Measurements from ENCODE around the gene BOD1L1. TPM values are rescaled to one million over a fixed set of nuclear protein-coding genes. Genes with fewer than 3 reads are reported as not detected.

BOD1L1 gene
- total and polyA plus RNA-seq, 7 donors: 6.0 to 19.3 (median 13.7) TPM

DNA sequence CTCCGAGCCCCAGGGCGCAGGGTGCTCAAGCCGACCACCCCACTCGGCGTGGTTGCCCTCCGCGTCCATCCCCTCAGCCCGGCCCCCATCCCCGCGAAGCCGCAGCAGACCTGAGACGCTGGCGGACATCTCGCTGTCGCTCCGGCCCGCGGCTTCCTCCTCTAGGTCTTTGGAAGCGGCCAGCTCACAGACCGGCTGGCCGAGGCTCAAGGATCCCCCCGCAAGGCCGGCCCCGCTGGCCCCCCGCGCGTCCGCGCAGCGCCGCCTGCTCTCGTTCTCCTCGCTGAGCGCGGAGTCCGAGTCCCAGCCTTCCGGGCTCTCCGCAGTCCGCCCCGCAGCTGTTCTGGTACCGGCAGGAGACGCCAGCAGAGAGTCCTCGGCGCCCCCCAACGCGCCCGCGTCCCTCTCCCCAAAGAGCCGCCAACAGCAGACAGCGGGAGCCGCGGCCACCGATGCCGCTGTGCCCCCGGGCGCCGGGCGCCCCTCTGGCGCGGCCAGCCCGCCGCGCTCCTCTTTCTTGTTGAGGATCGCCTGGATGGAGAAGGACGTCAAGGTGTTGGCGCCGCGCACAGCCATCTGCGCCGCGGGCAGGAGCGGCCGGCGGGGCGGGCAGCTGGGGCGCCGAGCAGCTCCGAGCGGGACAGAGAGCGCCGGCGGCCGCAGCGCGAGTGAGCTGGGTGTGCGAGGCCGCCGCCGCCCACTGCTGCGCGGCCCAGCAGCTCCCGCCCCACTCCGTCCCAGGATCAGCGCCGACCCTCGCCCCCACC, 83.5 kb downstream of the BOD1L1 start, which contains the start of gene NKX3-2:
Gene NKX3-2, minus strand, starts transcription at position 670 of the 767 bp plus-strand sequence. Its CDS starts 94 bp downstream, at position 576.
- H3K9me3 ChIP-seq: no peaks in the 10 kb centered on the region
- intact Hi-C loops (cut with DNase I): no loop called here
- peak in 2 of 4 donors; percentile 35 to 48 for ATAC-seq
- TF ChIP-seq, protein P1, sequence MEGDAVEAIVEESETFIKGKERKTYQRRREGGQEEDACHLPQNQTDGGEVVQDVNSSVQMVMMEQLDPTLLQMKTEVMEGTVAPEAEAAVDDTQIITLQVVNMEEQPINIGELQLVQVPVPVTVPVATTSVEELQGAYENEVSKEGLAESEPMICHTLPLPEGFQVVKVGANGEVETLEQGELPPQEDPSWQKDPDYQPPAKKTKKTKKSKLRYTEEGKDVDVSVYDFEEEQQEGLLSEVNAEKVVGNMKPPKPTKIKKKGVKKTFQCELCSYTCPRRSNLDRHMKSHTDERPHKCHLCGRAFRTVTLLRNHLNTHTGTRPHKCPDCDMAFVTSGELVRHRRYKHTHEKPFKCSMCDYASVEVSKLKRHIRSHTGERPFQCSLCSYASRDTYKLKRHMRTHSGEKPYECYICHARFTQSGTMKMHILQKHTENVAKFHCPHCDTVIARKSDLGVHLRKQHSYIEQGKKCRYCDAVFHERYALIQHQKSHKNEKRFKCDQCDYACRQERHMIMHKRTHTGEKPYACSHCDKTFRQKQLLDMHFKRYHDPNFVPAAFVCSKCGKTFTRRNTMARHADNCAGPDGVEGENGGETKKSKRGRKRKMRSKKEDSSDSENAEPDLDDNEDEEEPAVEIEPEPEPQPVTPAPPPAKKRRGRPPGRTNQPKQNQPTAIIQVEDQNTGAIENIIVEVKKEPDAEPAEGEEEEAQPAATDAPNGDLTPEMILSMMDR (IDR thresholded peaks at IDR 0.05): no peak
- H3K27ac ChIP-seq: no peak within 1 kb of the TSS
- WGBS, 3 donors: 1 to 2% (median 2%) methylated on average over 48 to 96 of the region's 96 CpGs
- peaks cover 10% of the 10 kb centered on the region for H3K4me1 ChIP-seq
- peak within 1 kb of the TSS; percentile 68 for H3K4me3 ChIP-seq
- DNase-seq: no peak
- H3K36me3 ChIP-seq (ENCODE audit: insufficient read depth in 1 of 2, low read depth in 1 of 2): no peaks in the 10 kb centered on the region
- peaks cover 0 to 100% (median 63%) of the 10 kb centered on the region in 3 donors for H3K27me3 ChIP-seq (ENCODE audit: insufficient read depth in 3 of 3, low read length in 2 of 3)

DNA sequence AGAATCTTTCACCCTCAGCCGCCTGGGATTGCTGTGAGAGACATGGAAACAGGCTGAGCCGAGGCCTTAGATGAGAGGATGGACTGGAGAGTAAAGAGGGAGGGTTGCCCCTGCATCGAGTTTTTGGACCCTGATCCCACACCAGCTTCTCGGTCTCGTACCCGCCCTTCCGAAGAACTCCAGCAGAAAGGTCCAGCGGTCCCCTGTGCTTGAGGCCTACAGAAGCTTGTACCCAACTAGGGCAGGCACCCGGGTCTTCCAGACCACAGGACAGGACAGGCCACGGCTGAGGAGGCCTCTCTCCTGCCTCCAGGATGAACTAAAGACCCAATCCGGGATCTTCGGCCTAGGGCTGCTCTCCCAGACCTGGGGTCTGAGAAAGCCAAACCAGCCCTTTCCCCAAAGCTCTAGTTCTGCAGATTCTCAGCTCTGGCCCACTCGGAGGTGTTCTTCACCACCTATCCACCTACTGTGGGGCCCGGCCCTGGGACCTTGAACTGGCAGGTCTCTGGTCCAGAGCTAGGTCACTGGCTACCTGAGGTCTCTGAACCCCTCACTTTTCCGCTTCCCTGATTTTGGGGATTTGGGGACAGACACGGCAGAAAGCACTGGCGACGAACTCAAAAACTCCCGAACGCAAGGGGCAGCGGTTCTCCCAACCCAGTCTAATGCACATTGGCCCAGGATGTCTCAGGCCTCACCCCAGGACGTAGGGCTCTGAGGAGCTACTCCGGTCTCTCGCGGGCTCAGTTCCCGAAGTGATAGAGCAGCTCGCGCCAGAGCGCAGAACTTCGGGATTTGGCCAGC, 84.3 kb downstream of the BOD1L1 start:
- intact Hi-C loops (cut with DNase I): no loop called here
- Histone ChIP-seq H3K4me1 (peaks cover 6% of the 10 kb centered on the region), H3K36me3 (ENCODE audit: insufficient read depth in 1 of 2, low read depth in 1 of 2) (no peaks in the 10 kb centered on the region), H3K4me3 (peak overlapping the region; percentile 68), H3K9me3 (no peaks in the 10 kb centered on the region), H3K27me3 (ENCODE audit: insufficient read depth in 3 of 3, low read length in 2 of 3) (peaks cover 0 to 100% (median 69%) of the 10 kb centered on the region in 3 donors), H3K27ac (no peak overlapping the region)
- ATAC-seq: no peak
- no peak for DNase-seq
- TF ChIP-seq, protein P1 (IDR thresholded peaks at IDR 0.05): no peak
- 38 to 50% (median 47%) methylated on average over 28 to 30 of the region's 30 CpGs for WGBS, 3 donors

DNA sequence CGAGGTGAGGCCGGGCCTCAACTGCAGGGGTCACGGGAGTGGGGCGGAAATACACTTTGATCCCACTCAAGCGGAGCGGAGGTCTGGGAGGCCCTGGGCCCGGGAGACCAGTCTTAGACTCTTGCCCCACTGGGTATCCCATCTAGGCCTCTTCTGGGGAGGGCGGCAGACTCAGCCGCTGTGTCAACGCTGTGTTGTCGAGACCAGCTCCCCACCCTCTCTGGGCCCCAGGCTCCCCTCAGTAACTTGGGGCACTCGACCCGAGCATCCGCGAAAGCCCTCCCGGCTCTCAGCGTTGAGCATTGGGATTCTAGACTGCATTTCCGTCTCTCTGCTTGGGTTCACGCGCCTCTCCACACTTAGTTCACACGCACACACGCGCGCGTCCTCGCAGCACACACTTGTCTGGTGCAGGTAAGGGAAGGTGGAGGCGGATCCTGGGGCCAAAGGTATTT, 84.9 kb downstream of the BOD1L1 start:
- intact Hi-C loops (cut with DNase I): no loop called here
- H3K4me3 ChIP-seq: peak overlapping the region; percentile 46

GRCh38 chr4:13541720-13542576, 85.6 kb downstream of the BOD1L1 start:
- Histone ChIP-seq H3K36me3 (ENCODE audit: insufficient read depth in 1 of 2, low read depth in 1 of 2) (no peaks in the 10 kb centered on the region), H3K27ac (no peak overlapping the region), H3K9me3 (no peaks in the 10 kb centered on the region), H3K4me3 (peak overlapping the region; percentile 46), H3K27me3 (ENCODE audit: insufficient read depth in 3 of 3, low read length in 2 of 3) (peaks cover 0 to 100% (median 71%) of the 10 kb centered on the region in 3 donors), H3K4me1 (peaks cover 2% of the 10 kb centered on the region)
- ATAC-seq (peak in 2 of 4 donors; percentile 28 to 48), DNase-seq (no peak)
- WGBS, 3 donors: 2 to 4% (median 4%) methylated on average over 54 to 79 of the region's 79 CpGs
- intact Hi-C loops (cut with DNase I): no loop called here
- TF ChIP-seq, protein P1 (IDR thresholded peaks at IDR 0.05): peak; percentile 22

More for the DNA sequence above, 84.9 kb downstream of the BOD1L1 start:
- TF ChIP-seq, protein P1 (IDR thresholded peaks at IDR 0.05): no peak
- Histone ChIP-seq H3K36me3 (ENCODE audit: insufficient read depth in 1 of 2, low read depth in 1 of 2) (no peaks in the 10 kb centered on the region), H3K27me3 (ENCODE audit: insufficient read depth in 3 of 3, low read length in 2 of 3) (peaks cover 0 to 100% (median 71%) of the 10 kb centered on the region in 3 donors), H3K4me1 (peaks cover 6% of the 10 kb centered on the region), H3K9me3 (no peaks in the 10 kb centered on the region), H3K27ac (no peak overlapping the region)
- DNase-seq (no peak), ATAC-seq (no peak)
- 34 to 46% (median 46%) methylated on average over 26 to 27 of the region's 27 CpGs for WGBS, 3 donors

Measured in psoas muscle (tissue), 8 donors.